Activated CD4-positive, alpha-beta memory T cell treated with anti-CD3 and anti-CD28 coated beads, Interleukin-2, amount 10 ng/mL, durations not matched to agents 7 days and 5 days (primary cell): ENCODE data around the gene CAMK2D. TPM values are rescaled to one million over a fixed set of nuclear protein-coding genes. Genes with fewer than 3 reads are reported as not detected.

Experiments used
- CTCF ChIA-PET: fragments of 350-600 bp; sonication (Branson Sonifier 250); formaldehyde crosslinking; loops from one replicate; lab custom pipeline; 2021; ENCODE audit warnings: antibody characterized with exemption, inconsistent platforms; lab: Charles Lee
- POLR2A ChIA-PET: fragments of 350-600 bp; sonication (Branson Sonifier 250); formaldehyde crosslinking; loops from one replicate; lab custom pipeline; 2021; ENCODE audit warnings: antibody characterized with exemption; lab: Charles Lee
- DNase-seq: peaks from one replicate; pipeline ENCODE4 v3.0.0-alpha.2; 2020
- H3K27ac Mint-ChIP-seq: one replicate; pipeline ENCODE4 v1.8.0; 2021; ENCODE audit warnings: mild to moderate bottlenecking, mixed read lengths
- H3K27me3 Mint-ChIP-seq: one replicate; pipeline ENCODE4 v1.8.0; 2021; ENCODE audit warnings: mixed read lengths
- H3K36me3 Mint-ChIP-seq: one replicate; pipeline ENCODE4 v1.8.0; 2021; ENCODE audit warnings: low read depth, mixed read lengths
- H3K4me1 Mint-ChIP-seq: one replicate; pipeline ENCODE4 v1.8.0; 2021; ENCODE audit warnings: mixed read lengths
- H3K4me3 Mint-ChIP-seq: one replicate; pipeline ENCODE4 v1.8.0; 2021; ENCODE audit warnings: mild to moderate bottlenecking, mixed read lengths
- H3K9me3 Mint-ChIP-seq: one replicate; pipeline ENCODE4 v1.8.0; 2021; ENCODE audit warnings: mixed read lengths
- total RNA-seq, 2 experiments: library from RNA; stranded (reverse); gene quantifications; one replicate each; pipeline ENCODE4 v1.2.3, GENCODE V29; 2021

CAMK2D gene
- total RNA-seq, 2 experiments from 2014 or later = 41.7 to 43.0 TPM

GRCh38 chr4:113528395-113528794 lies 233.1 kb downstream of the CAMK2D start:
- H3K27me3 Mint-ChIP-seq = no peaks in the 10 kb centered on the region
- ChIA-PET CTCF (interaction anchor here (1.2 kb wide), 1 partner anchor 19 kb away, joined by 3 read pairs; no protein-coding TSS in a partner anchor), POLR2A (no interaction called here)
- no peak overlapping the region for H3K4me3 Mint-ChIP-seq
- H3K9me3 Mint-ChIP-seq = peaks cover 2% of the 10 kb centered on the region
- DNase-seq = no peak
- H3K36me3 Mint-ChIP-seq = peaks cover 43% of the 10 kb centered on the region
- H3K27ac Mint-ChIP-seq = no peak overlapping the region
- H3K4me1 Mint-ChIP-seq = peaks cover 13% of the 10 kb centered on the region

- H3K4me1 Mint-ChIP-seq = peaks cover 13% of the 10 kb centered on the region
- DNase-seq = no peak
- H3K27me3 Mint-ChIP-seq = no peaks in the 10 kb centered on the region
- ChIA-PET CTCF (no interaction called here), POLR2A (no interaction called here)
- peaks cover 41% of the 10 kb centered on the region for H3K36me3 Mint-ChIP-seq
- H3K9me3 Mint-ChIP-seq = peaks cover 2% of the 10 kb centered on the region
- H3K4me3 Mint-ChIP-seq = no peak overlapping the region
- H3K27ac Mint-ChIP-seq = no peak overlapping the region
Observed at GRCh38 chr4:113525521-113525920, 236.0 kb downstream of the CAMK2D start.

GRCh38 chr4:113524505-113525186 lies 236.9 kb downstream of the CAMK2D start:
- H3K4me1 Mint-ChIP-seq = peaks cover 13% of the 10 kb centered on the region
- H3K36me3 Mint-ChIP-seq = peaks cover 39% of the 10 kb centered on the region
- peaks cover 2% of the 10 kb centered on the region for H3K9me3 Mint-ChIP-seq
- no peak overlapping the region for H3K27ac Mint-ChIP-seq
- DNase-seq = no peak
- ChIA-PET POLR2A (interaction anchor here (0.6 kb wide), 1 partner anchor 860 kb away, joined by 4 read pairs; no protein-coding TSS in a partner anchor), CTCF (no interaction called here)
- no peak overlapping the region for H3K4me3 Mint-ChIP-seq
- H3K27me3 Mint-ChIP-seq = no peaks in the 10 kb centered on the region

DNA sequence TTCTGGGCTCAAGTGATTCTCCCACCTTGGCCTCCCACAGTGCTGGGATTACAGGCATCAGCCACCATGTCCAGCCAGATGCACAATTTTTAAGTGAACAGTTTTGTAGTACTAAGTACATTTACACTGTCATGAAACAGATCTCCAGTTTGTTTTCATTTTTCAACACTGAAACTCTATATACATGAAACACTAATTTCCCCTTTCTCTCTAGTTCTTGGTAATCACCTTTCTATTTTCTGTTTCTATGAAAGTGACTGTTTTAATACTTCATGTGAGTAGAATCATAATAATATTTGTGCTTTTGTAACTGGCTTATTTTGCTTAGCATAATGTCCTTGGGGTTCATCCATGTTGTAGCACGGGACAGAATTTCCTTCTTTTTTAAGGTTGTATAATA lies 237.4 kb downstream of the CAMK2D start:
- ChIA-PET CTCF (no interaction called here), POLR2A (no interaction called here)
- Mint-ChIP-seq H3K4me1 (peaks cover 13% of the 10 kb centered on the region), H3K4me3 (no peak overlapping the region), H3K27me3 (no peaks in the 10 kb centered on the region), H3K27ac (no peak overlapping the region), H3K36me3 (peaks cover 39% of the 10 kb centered on the region), H3K9me3 (peaks cover 2% of the 10 kb centered on the region)
- no peak for DNase-seq

DNA sequence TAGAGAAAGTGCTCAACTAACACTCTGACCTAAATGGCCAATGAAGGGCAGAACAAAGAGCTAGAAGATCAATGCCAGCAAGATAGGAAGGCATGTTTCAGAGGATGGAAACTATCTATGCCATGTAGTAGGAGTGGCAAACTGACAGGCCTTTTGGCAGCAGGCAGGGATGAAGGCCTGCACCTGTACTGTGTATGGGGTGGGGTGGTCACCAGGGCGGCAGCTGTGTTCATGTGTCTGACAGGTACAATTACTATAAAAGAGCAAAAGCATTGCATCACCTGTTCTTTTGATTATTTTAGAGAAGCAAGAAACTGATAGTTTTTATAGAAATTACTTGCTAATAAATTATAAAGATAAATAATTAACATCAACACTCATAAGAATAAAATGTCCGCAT lies 239.1 kb downstream of the CAMK2D start:
- ChIA-PET POLR2A (no interaction called here), CTCF (no interaction called here)
- no peaks in the 10 kb centered on the region for H3K27me3 Mint-ChIP-seq
- peaks cover 41% of the 10 kb centered on the region for H3K36me3 Mint-ChIP-seq
- H3K27ac Mint-ChIP-seq = no peak overlapping the region
- H3K9me3 Mint-ChIP-seq = peaks cover 2% of the 10 kb centered on the region
- no peak overlapping the region for H3K4me3 Mint-ChIP-seq
- H3K4me1 Mint-ChIP-seq = peaks cover 13% of the 10 kb centered on the region
- DNase-seq = no peak

GRCh38 chr4:113513382-113513781 lies 248.2 kb downstream of the CAMK2D start:
- ChIA-PET CTCF (no interaction called here), POLR2A (no interaction called here)
- Mint-ChIP-seq H3K4me3 (no peak overlapping the region), H3K27ac (no peak overlapping the region), H3K27me3 (no peaks in the 10 kb centered on the region), H3K9me3 (no peaks in the 10 kb centered on the region), H3K4me1 (no peaks in the 10 kb centered on the region), H3K36me3 (peaks cover 44% of the 10 kb centered on the region)
- DNase-seq = no peak

- POLR2A ChIA-PET = no interaction called here
- H3K27ac Mint-ChIP-seq = no peak overlapping the region
- H3K36me3 Mint-ChIP-seq = peaks cover 48% of the 10 kb centered on the region
- H3K9me3 Mint-ChIP-seq = no peaks in the 10 kb centered on the region
- H3K4me3 Mint-ChIP-seq = no peak overlapping the region
- no peaks in the 10 kb centered on the region for H3K27me3 Mint-ChIP-seq
- DNase-seq = no peak
- no peaks in the 10 kb centered on the region for H3K4me1 Mint-ChIP-seq
- CTCF ChIA-PET = no interaction called here
Observed at GRCh38 chr4:113512880-113513279, 248.7 kb downstream of the CAMK2D start.

GRCh38 chr4:113511944-113512343 lies 249.6 kb downstream of the CAMK2D start:
- no peak for DNase-seq
- Mint-ChIP-seq H3K27ac (no peak overlapping the region), H3K27me3 (no peaks in the 10 kb centered on the region), H3K4me3 (no peak overlapping the region), H3K36me3 (peaks cover 43% of the 10 kb centered on the region), H3K9me3 (no peaks in the 10 kb centered on the region), H3K4me1 (no peaks in the 10 kb centered on the region)
- CTCF ChIA-PET = no interaction called here
- POLR2A ChIA-PET = no interaction called here

DNA sequence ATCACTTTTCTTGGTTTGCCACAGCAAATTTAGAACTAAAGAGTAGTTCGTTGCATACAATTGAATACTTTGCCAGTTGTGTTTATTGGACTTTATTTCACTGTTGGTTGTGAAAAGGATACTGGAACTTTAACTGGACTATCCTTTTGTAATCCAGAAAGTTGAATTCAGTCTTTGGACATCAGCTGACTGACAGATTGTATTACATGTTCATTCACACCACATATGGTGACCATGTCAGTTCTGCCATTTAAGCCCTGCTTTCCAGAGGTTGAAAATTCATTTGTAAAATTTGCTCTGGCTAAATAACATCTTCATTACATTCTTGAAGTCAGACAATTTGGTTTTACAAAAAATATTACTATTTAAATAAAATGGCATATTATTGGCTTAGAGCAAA lies 251.7 kb downstream of the CAMK2D start:
- Mint-ChIP-seq H3K9me3 (no peaks in the 10 kb centered on the region), H3K27ac (no peak overlapping the region), H3K4me1 (no peaks in the 10 kb centered on the region), H3K27me3 (no peaks in the 10 kb centered on the region), H3K4me3 (no peak overlapping the region), H3K36me3 (peaks cover 42% of the 10 kb centered on the region)
- POLR2A ChIA-PET = no interaction called here
- DNase-seq = no peak
- CTCF ChIA-PET = no interaction called here

DNA sequence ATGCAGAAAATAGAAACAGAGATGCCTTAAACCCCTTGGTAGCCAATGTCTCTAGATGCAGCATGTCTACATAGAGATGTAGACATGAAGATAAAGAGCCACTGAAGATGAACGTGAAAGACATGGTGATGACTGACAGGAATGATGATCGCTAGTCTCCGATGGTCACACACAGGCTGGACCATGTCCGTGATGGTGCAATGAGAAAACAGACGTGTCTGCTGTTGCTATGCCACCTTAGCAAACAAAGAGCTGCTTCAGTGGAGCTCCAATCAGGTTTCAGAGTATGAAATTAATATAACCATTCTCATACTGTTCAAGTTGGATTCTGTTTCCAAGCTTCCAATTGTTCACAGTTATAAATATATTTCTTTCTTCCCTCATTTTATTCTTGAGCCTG lies 256.5 kb downstream of the CAMK2D start:
- Mint-ChIP-seq H3K4me3 (no peak overlapping the region), H3K4me1 (no peaks in the 10 kb centered on the region), H3K27me3 (no peaks in the 10 kb centered on the region), H3K36me3 (peaks cover 22% of the 10 kb centered on the region), H3K9me3 (no peaks in the 10 kb centered on the region), H3K27ac (no peak overlapping the region)
- DNase-seq = no peak
- ChIA-PET CTCF (no interaction called here), POLR2A (no interaction called here)

DNA sequence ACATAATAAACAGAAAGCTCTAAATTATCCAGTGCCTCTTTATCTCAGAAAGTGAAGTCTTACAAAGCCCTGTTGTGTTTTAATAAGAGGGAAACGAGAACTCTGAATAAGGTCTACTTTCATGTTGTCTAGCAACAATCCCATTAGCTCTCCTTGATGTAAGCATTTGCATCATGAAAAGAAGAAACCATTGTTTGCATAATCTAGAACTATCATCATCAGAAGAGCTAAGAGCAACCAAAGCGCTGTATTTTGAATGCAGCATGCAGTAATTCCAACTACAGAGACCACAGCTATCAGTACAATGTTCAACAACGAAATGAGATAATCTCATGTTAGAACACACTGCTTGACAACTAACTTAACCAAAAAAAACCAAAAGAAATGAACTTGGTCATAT lies 257.1 kb downstream of the CAMK2D start:
- CTCF ChIA-PET = no interaction called here
- H3K9me3 Mint-ChIP-seq = no peaks in the 10 kb centered on the region
- H3K4me1 Mint-ChIP-seq = no peaks in the 10 kb centered on the region
- H3K27me3 Mint-ChIP-seq = no peaks in the 10 kb centered on the region
- peaks cover 25% of the 10 kb centered on the region for H3K36me3 Mint-ChIP-seq
- DNase-seq = no peak
- POLR2A ChIA-PET = no interaction called here
- H3K4me3 Mint-ChIP-seq = no peak overlapping the region
- H3K27ac Mint-ChIP-seq = no peak overlapping the region

DNA sequence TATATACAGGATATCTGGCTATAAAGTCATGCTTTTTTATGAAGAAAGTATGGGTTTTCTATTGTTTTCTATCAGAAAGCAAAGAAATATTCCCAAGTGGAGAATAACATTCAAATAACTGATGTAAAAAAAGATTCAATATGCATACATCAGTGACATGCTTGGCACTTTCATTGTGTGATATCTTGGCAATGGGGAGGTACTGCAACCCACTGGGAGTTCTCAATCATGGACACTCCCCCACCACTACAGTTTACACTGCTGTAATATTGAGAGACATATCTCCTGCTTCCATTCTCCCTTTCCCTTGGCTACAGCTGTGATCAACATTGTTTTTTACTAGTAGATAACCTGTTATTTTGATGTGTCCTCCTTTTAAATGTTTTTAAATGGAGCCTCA lies 257.8 kb downstream of the CAMK2D start:
- ChIA-PET POLR2A (no interaction called here), CTCF (no interaction called here)
- no peak for DNase-seq
- H3K9me3 Mint-ChIP-seq = no peaks in the 10 kb centered on the region
- no peaks in the 10 kb centered on the region for H3K27me3 Mint-ChIP-seq
- no peak overlapping the region for H3K27ac Mint-ChIP-seq
- H3K4me1 Mint-ChIP-seq = no peaks in the 10 kb centered on the region
- peaks cover 26% of the 10 kb centered on the region for H3K36me3 Mint-ChIP-seq
- no peak overlapping the region for H3K4me3 Mint-ChIP-seq

GRCh38 chr4:113502906-113503305 lies 258.6 kb downstream of the CAMK2D start:
- DNase-seq = no peak
- Mint-ChIP-seq H3K36me3 (peaks cover 23% of the 10 kb centered on the region), H3K27me3 (no peaks in the 10 kb centered on the region), H3K9me3 (no peaks in the 10 kb centered on the region), H3K4me1 (no peaks in the 10 kb centered on the region), H3K27ac (no peak overlapping the region), H3K4me3 (no peak overlapping the region)
- POLR2A ChIA-PET = no interaction called here
- CTCF ChIA-PET = no interaction called here

DNA sequence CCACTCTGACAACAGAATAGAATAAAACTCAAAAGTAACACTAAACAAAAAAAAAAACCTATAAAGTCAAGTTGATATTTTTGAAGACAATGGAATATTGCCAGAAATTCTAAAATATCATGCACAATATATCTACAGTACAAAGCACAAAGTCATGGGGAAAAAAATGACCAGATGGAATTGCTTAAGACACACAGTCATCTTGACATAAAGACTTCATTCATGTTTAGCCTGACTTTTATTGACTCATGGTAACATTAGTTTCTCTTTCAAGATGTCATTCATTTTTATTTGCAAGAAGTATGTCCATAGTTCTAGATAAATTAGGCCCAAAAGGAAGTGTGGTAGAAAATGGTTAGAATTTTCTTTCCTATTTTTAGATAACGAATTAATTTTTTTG lies 259.1 kb downstream of the CAMK2D start:
- Mint-ChIP-seq H3K9me3 (no peaks in the 10 kb centered on the region), H3K36me3 (peaks cover 27% of the 10 kb centered on the region), H3K27me3 (no peaks in the 10 kb centered on the region), H3K4me1 (no peaks in the 10 kb centered on the region), H3K4me3 (no peak overlapping the region), H3K27ac (no peak overlapping the region)
- CTCF ChIA-PET = no interaction called here
- POLR2A ChIA-PET = no interaction called here
- DNase-seq = no peak
